Measurements from ENCODE around the gene ABHD6.

Gene ABHD6

GRCh38 chr3:58230876-58231552 is 6.6 kb upstream of the ABHD6 start:
- no peak for DNase-seq (ENCODE audit: low spot score)
- no peak for TF ChIP-seq CTCF (IDR thresholded peaks at IDR 0.05; ENCODE audit: extremely low read depth, insufficient read depth, missing control alignments)
- in situ Hi-C loops (cut with MboI; ENCODE audit: low pct_unique_long_range_greater_than_20kb, low sequenced_read_pairs, unreplicated experiment), result no loop called here

DNA sequence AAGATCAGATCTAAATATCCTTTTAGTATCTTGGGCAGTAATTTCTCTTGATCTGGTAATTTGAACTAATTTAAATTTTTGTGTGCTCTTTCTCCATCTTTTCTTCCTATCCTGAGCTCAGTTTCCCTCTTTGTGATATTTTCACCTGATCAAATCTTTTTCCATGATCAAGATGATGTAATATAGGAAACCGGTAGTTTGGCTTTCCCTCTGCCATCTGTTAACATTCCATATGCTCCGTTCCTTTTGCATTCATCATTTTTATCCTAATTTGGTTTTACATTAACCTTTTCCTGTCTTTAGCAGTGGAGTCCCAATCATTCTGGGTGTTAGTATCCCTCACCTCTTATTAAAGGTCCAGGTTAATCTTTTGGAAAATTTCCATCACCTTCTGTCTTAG is 5.9 kb upstream of the ABHD6 start:
- in situ Hi-C loops (cut with MboI; ENCODE audit: low pct_unique_long_range_greater_than_20kb, low sequenced_read_pairs, unreplicated experiment), result no loop called here
- no peak for DNase-seq (ENCODE audit: low spot score)
- TF ChIP-seq CTCF (IDR thresholded peaks at IDR 0.05; ENCODE audit: extremely low read depth, insufficient read depth, missing control alignments), result no peak

GRCh38 chr3:58234516-58234931 is 3.1 kb upstream of the ABHD6 start:
- DNase-seq (ENCODE audit: low spot score), result no peak
- in situ Hi-C loops (cut with MboI; ENCODE audit: low pct_unique_long_range_greater_than_20kb, low sequenced_read_pairs, unreplicated experiment), result no loop called here
- TF ChIP-seq CTCF (IDR thresholded peaks at IDR 0.05; ENCODE audit: extremely low read depth, insufficient read depth, missing control alignments), result no peak

- DNase-seq (ENCODE audit: low spot score), result no peak
- TF ChIP-seq CTCF (IDR thresholded peaks at IDR 0.05; ENCODE audit: extremely low read depth, insufficient read depth, missing control alignments), result no peak
- in situ Hi-C loops (cut with MboI; ENCODE audit: low pct_unique_long_range_greater_than_20kb, low sequenced_read_pairs, unreplicated experiment), result no loop called here
Measured at GRCh38 chr3:58235970-58236369, 1.6 kb upstream of the ABHD6 start.

DNA sequence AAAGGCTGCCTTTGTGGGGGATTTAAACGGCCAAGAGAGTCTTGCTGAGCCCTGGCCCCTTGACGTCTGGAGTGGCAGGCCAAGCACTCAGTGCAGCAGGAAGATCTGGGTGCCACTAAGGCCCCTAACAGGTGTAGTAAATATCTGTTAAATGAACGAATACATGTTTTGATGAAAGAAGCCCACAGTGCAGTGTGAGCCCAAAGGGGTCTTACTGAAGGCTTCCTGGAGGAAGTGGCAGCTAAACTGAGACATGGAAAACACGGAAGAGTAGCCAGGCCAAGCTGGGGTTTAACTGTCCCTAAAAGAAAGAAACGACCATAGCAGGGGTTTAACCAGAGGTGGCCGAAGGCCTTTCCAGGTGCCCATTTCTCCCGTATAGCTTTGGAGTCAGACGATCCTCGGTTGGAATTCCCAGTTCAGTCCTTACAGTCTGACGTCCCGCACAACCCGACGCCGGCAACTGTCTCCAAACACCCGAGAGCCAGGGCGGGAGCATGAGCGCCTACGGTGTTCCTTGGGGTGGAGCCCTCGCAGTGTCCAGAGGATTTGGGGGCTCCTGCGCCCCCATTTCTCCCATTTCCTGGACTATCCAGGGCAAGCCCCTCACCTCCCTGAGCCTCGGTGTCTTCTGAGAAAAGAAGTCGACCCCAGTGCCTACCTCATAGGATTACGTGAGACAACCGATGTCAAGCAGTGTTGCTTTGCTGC is 910 bp upstream of the ABHD6 start:
- no peak for TF ChIP-seq CTCF (IDR thresholded peaks at IDR 0.05; ENCODE audit: extremely low read depth, insufficient read depth, missing control alignments)
- in situ Hi-C loops (cut with MboI; ENCODE audit: low pct_unique_long_range_greater_than_20kb, low sequenced_read_pairs, unreplicated experiment), result no loop called here
- DNase-seq (ENCODE audit: low spot score), result no peak

DNA sequence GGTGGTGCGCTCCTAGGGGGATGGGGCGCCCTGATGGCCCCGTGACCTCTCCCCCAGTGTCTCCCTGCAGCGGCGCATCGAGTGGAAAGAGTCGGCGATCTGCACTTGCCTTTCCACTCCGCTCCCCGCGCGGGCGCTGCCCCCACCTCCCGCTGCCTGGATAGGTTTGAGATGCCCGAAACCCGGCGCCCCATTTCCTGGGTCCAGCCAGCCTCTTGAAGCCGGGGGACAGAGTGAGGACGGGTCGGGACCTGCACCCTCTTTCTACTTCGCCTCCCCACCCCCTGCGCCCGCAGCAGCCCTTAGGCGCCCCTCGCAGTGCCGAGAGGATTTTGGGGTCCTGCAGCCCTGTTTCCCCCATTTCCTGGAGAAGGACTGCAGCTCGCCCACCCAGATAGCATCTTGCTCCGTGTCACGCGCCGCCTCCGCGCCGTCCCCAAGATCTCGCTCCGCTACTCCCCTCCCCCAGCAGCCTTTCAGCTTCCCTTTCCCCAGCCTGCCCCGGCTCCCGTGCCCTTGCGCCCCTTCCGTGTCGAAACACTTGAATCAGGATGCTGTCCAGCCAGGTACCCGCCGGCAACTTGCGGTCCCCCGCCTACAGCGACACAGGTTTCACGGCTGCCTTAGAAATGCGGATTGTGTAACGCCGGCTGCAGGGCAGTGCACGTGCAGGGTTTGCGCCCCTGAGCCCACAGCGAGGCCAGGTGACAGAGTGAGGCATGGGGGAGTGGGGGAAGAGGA is 519 bp downstream of the ABHD6 start:
- DNase-seq (ENCODE audit: low spot score), result peak; percentile 35
- in situ Hi-C loops (cut with MboI; ENCODE audit: low pct_unique_long_range_greater_than_20kb, low sequenced_read_pairs, unreplicated experiment), result no loop called here
- no peak for TF ChIP-seq CTCF (IDR thresholded peaks at IDR 0.05; ENCODE audit: extremely low read depth, insufficient read depth, missing control alignments)

All from GM13977 (cell line).